ENCODE results near the gene AKAP13.

The AKAP13 gene

DNA sequence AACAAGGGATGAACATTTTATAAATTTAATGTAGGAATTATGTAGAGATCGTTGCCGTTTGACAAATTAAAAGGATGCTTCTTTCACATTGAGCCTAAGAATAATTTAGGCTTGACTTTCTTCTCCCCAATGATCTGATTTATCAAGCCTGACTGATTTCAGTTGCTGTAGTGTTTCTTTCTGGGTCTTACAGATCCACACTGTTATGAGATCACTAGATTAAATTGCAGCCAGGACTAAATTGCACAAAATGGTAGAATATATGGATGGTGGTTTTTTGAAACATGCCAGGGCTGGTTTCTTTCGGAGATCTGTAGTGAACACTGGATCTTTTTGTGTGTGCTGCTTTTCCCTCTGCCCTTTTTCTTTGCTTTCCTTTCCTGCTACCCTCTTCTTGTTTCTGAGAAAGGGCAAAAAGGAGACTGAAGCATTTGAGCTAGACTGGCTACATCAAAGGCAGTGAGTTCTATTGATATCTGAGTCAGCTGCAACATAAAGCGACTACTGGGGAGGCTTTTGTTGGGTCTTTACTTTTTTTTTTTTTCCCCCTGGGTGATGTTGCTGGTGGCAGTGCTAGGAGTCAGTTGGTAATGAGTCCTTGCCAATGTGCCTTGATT, 83.0 kb downstream of the AKAP13 start:
- H4K20me1 ChIP-seq (ENCODE audit: low read depth, low read length), result no peaks in the 10 kb centered on the region
- no peak overlapping the region for H3K4me3 ChIP-seq (ENCODE audit: insufficient read depth, low read length, poor library complexity, severe bottlenecking)
- no peaks in the 10 kb centered on the region for H3K27me3 ChIP-seq (ENCODE audit: low read length)
- H3K79me2 ChIP-seq (ENCODE audit: insufficient read depth, low read length), result peaks cover 87% of the 10 kb centered on the region
- peaks cover 66% of the 10 kb centered on the region for H3F3A ChIP-seq (ENCODE audit: insufficient read depth)
- H3K9me3 ChIP-seq (ENCODE audit: insufficient read depth, low read length), result no peaks in the 10 kb centered on the region
- H2AFZ ChIP-seq (ENCODE audit: low read depth, low read length, severe bottlenecking), result no peak overlapping the region
- peak overlapping the region; percentile 48 for H3K4me2 ChIP-seq (ENCODE audit: low read depth, low read length, poor library complexity, severe bottlenecking)
- no peaks in the 10 kb centered on the region for H3K9me2 ChIP-seq (replicated peaks; ENCODE audit: insufficient read depth, low read length)
- TF ChIP-seq, protein P1, sequence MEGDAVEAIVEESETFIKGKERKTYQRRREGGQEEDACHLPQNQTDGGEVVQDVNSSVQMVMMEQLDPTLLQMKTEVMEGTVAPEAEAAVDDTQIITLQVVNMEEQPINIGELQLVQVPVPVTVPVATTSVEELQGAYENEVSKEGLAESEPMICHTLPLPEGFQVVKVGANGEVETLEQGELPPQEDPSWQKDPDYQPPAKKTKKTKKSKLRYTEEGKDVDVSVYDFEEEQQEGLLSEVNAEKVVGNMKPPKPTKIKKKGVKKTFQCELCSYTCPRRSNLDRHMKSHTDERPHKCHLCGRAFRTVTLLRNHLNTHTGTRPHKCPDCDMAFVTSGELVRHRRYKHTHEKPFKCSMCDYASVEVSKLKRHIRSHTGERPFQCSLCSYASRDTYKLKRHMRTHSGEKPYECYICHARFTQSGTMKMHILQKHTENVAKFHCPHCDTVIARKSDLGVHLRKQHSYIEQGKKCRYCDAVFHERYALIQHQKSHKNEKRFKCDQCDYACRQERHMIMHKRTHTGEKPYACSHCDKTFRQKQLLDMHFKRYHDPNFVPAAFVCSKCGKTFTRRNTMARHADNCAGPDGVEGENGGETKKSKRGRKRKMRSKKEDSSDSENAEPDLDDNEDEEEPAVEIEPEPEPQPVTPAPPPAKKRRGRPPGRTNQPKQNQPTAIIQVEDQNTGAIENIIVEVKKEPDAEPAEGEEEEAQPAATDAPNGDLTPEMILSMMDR (IDR thresholded peaks at IDR 0.05; ENCODE audit: insufficient read depth, low read length, poor library complexity, severe bottlenecking), result no peak
- no peak for TF ChIP-seq EZH2phosphoT487 (conservative IDR thresholded peaks at IDR 0.05; ENCODE audit: low read length)
- H3K27ac ChIP-seq (ENCODE audit: low read depth, low read length), result peak overlapping the region; percentile 84
- H3K9ac ChIP-seq (ENCODE audit: low read length), result peak overlapping the region; percentile 24
- no peaks in the 10 kb centered on the region for H3K36me3 ChIP-seq (ENCODE audit: low read length)

DNA sequence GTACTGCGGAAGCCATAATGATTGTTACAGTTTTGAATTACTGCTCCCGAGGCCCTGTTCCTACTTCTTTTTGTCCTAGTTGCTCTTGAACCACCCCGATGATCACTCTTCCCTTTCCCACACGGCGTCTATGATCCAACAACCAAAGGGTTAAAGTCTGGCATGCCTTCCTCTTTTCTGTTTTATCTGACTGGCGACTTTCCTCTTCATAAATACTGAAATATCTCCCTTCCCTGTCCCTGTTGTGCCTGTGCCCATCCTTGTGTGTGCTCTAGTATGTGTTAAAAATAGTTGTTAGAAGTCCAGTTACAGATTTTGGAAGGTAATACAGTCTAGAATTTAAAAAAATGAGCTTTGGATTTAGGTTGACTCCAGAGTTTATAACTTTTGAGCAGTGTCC, 83.6 kb downstream of the AKAP13 start:
- no peaks in the 10 kb centered on the region for H3K9me2 ChIP-seq (replicated peaks; ENCODE audit: insufficient read depth, low read length)
- H4K20me1 ChIP-seq (ENCODE audit: low read depth, low read length), result no peaks in the 10 kb centered on the region
- TF ChIP-seq, protein P1 (IDR thresholded peaks at IDR 0.05; ENCODE audit: insufficient read depth, low read length, poor library complexity, severe bottlenecking), result no peak
- TF ChIP-seq EZH2phosphoT487 (conservative IDR thresholded peaks at IDR 0.05; ENCODE audit: low read length), result no peak
- peak overlapping the region; percentile 48 for H3K4me2 ChIP-seq (ENCODE audit: low read depth, low read length, poor library complexity, severe bottlenecking)
- peaks cover 69% of the 10 kb centered on the region for H3F3A ChIP-seq (ENCODE audit: insufficient read depth)
- peaks cover 85% of the 10 kb centered on the region for H3K79me2 ChIP-seq (ENCODE audit: insufficient read depth, low read length)
- H3K9ac ChIP-seq (ENCODE audit: low read length), result peak overlapping the region; percentile 24; the same call in 1 of the 2 replicates
- no peak overlapping the region for H2AFZ ChIP-seq (ENCODE audit: low read depth, low read length, severe bottlenecking)
- no peaks in the 10 kb centered on the region for H3K9me3 ChIP-seq (ENCODE audit: insufficient read depth, low read length)
- no peaks in the 10 kb centered on the region for H3K27me3 ChIP-seq (ENCODE audit: low read length)
- no peak overlapping the region for H3K4me3 ChIP-seq (ENCODE audit: insufficient read depth, low read length, poor library complexity, severe bottlenecking)
- H3K36me3 ChIP-seq (ENCODE audit: low read length), result no peaks in the 10 kb centered on the region
- H3K27ac ChIP-seq (ENCODE audit: low read depth, low read length), result peak overlapping the region; percentile 84

DNA sequence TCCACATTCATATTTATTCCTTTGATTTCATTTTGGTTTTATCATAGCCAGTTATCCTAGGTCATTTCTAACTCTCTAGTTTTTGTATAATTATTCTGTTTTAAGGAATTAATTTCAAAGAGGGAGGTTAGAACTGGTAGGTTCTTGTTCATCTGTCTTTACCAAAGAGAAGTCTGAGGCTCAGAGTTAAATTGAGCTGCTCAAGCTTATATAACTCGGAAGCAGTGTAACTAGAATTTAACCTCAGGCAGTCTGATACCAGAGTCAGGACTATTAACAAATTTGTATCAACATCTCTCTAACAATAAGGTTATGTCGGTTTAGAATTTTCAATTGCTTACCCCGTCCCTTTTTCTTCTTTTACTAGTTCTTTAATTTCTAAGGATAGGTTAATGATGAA, 84.1 kb downstream of the AKAP13 start:
- peaks cover 86% of the 10 kb centered on the region for H3K79me2 ChIP-seq (ENCODE audit: insufficient read depth, low read length)
- H3K4me3 ChIP-seq (ENCODE audit: insufficient read depth, low read length, poor library complexity, severe bottlenecking), result no peak overlapping the region
- no peaks in the 10 kb centered on the region for H3K9me2 ChIP-seq (replicated peaks; ENCODE audit: insufficient read depth, low read length)
- peak overlapping the region; percentile 48 for H3K4me2 ChIP-seq (ENCODE audit: low read depth, low read length, poor library complexity, severe bottlenecking)
- peak overlapping the region; percentile 84 for H3K27ac ChIP-seq (ENCODE audit: low read depth, low read length)
- peaks cover 74% of the 10 kb centered on the region for H3F3A ChIP-seq (ENCODE audit: insufficient read depth)
- H2AFZ ChIP-seq (ENCODE audit: low read depth, low read length, severe bottlenecking), result no peak overlapping the region
- no peaks in the 10 kb centered on the region for H3K27me3 ChIP-seq (ENCODE audit: low read length)
- H4K20me1 ChIP-seq (ENCODE audit: low read depth, low read length), result no peaks in the 10 kb centered on the region
- H3K36me3 ChIP-seq (ENCODE audit: low read length), result no peaks in the 10 kb centered on the region
- peak overlapping the region; percentile 24; the same call in 1 of the 2 replicates for H3K9ac ChIP-seq (ENCODE audit: low read length)
- no peaks in the 10 kb centered on the region for H3K9me3 ChIP-seq (ENCODE audit: insufficient read depth, low read length)
- no peak for TF ChIP-seq EZH2phosphoT487 (conservative IDR thresholded peaks at IDR 0.05; ENCODE audit: low read length)
- TF ChIP-seq, protein P1 (IDR thresholded peaks at IDR 0.05; ENCODE audit: insufficient read depth, low read length, poor library complexity, severe bottlenecking), result no peak

Data from SU-DHL-6 (cell line).